ENCODE measurements around the gene ZBTB20.

The ZBTB20 gene

GRCh38 chr3:114405202-114405990 lies 741.7 kb downstream of the ZBTB20 start:
- Histone ChIP-seq H3K4me1 (ENCODE audit: low read length) (no peaks in the 10 kb centered on the region), H3K4me2 (ENCODE audit: low read depth, low read length) (no peak overlapping the region), H3K36me3 (replicated peaks; ENCODE audit: insufficient read depth, low read length) (no peaks in the 10 kb centered on the region), H4K20me1 (ENCODE audit: insufficient read depth, low read length) (no peaks in the 10 kb centered on the region), H3K9me3 (replicated peaks; ENCODE audit: insufficient read depth, low read length) (no peaks in the 10 kb centered on the region), H3K9ac (ENCODE audit: low read length) (no peak overlapping the region), H3K9me2 (replicated peaks; ENCODE audit: insufficient read depth, low read length) (no peaks in the 10 kb centered on the region), H3K27ac (ENCODE audit: low read length) (no peak overlapping the region), H3K4me3 (ENCODE audit: low read length) (no peak overlapping the region), H3F3A (ENCODE audit: insufficient read depth, low read length) (no peaks in the 10 kb centered on the region), H3K27me3 (replicated peaks; ENCODE audit: insufficient read depth, low read length) (no peaks in the 10 kb centered on the region), H3K79me2 (ENCODE audit: low read length) (no peaks in the 10 kb centered on the region), H2AFZ (ENCODE audit: low read length) (no peak overlapping the region)
- TF ChIP-seq EZH2phosphoT487 (IDR thresholded peaks at IDR 0.05; ENCODE audit: low read length) (no peak), CTCF (IDR thresholded peaks at IDR 0.05; ENCODE audit: low read length) (no peak), EZH2 (optimal IDR thresholded peaks at IDR 0.05; ENCODE audit: low read depth, low read length) (no peak)
- DNase-seq: peak; percentile 14

- Histone ChIP-seq H3K4me3 (ENCODE audit: low read length) (no peak overlapping the region), H3K9me3 (replicated peaks; ENCODE audit: insufficient read depth, low read length) (no peaks in the 10 kb centered on the region), H3K9me2 (replicated peaks; ENCODE audit: insufficient read depth, low read length) (no peaks in the 10 kb centered on the region), H3K27ac (ENCODE audit: low read length) (no peak overlapping the region), H3K36me3 (replicated peaks; ENCODE audit: insufficient read depth, low read length) (no peaks in the 10 kb centered on the region), H3K9ac (ENCODE audit: low read length) (no peak overlapping the region), H3K4me1 (ENCODE audit: low read length) (no peaks in the 10 kb centered on the region), H3F3A (ENCODE audit: insufficient read depth, low read length) (no peaks in the 10 kb centered on the region), H2AFZ (ENCODE audit: low read length) (no peak overlapping the region), H3K27me3 (replicated peaks; ENCODE audit: insufficient read depth, low read length) (no peaks in the 10 kb centered on the region), H3K4me2 (ENCODE audit: low read depth, low read length) (no peak overlapping the region), H4K20me1 (ENCODE audit: insufficient read depth, low read length) (no peaks in the 10 kb centered on the region), H3K79me2 (ENCODE audit: low read length) (no peaks in the 10 kb centered on the region)
- no peak for DNase-seq
- no peak for TF ChIP-seq EZH2phosphoT487 (IDR thresholded peaks at IDR 0.05; ENCODE audit: low read length)
- TF ChIP-seq EZH2 (optimal IDR thresholded peaks at IDR 0.05; ENCODE audit: low read depth, low read length): no peak
- no peak for TF ChIP-seq CTCF (IDR thresholded peaks at IDR 0.05; ENCODE audit: low read length)
These were observed 742.5 kb downstream of the ZBTB20 start for GRCh38 chr3:114404590-114404989.

GRCh38 chr3:114402838-114403237 lies 744.2 kb downstream of the ZBTB20 start:
- Histone ChIP-seq H3K79me2 (ENCODE audit: low read length) (no peaks in the 10 kb centered on the region), H3K36me3 (replicated peaks; ENCODE audit: insufficient read depth, low read length) (no peaks in the 10 kb centered on the region), H4K20me1 (ENCODE audit: insufficient read depth, low read length) (no peaks in the 10 kb centered on the region), H3F3A (ENCODE audit: insufficient read depth, low read length) (no peaks in the 10 kb centered on the region), H3K27me3 (replicated peaks; ENCODE audit: insufficient read depth, low read length) (no peaks in the 10 kb centered on the region), H3K4me1 (ENCODE audit: low read length) (no peaks in the 10 kb centered on the region), H2AFZ (ENCODE audit: low read length) (no peak overlapping the region), H3K27ac (ENCODE audit: low read length) (no peak overlapping the region), H3K4me3 (ENCODE audit: low read length) (no peak overlapping the region), H3K9me2 (replicated peaks; ENCODE audit: insufficient read depth, low read length) (no peaks in the 10 kb centered on the region), H3K9me3 (replicated peaks; ENCODE audit: insufficient read depth, low read length) (no peaks in the 10 kb centered on the region), H3K9ac (ENCODE audit: low read length) (no peak overlapping the region), H3K4me2 (ENCODE audit: low read depth, low read length) (no peak overlapping the region)
- TF ChIP-seq EZH2phosphoT487 (IDR thresholded peaks at IDR 0.05; ENCODE audit: low read length): no peak
- TF ChIP-seq CTCF (IDR thresholded peaks at IDR 0.05; ENCODE audit: low read length): no peak
- no peak for TF ChIP-seq EZH2 (optimal IDR thresholded peaks at IDR 0.05; ENCODE audit: low read depth, low read length)
- no peak for DNase-seq

All from MM.1S (cell line).